ENCODE data around the gene ZNF665. TPM values are rescaled to one million over a fixed set of nuclear protein-coding genes. Genes with fewer than 3 reads are reported as not detected.

The ZNF665 gene
- total RNA-seq, 1 donor from 2014 or later: 4.4 TPM

GRCh38 chr19:53140351-53140750 is 52.8 kb downstream of the ZNF665 start:
- Mint-ChIP-seq H3K4me1 (ENCODE audit: low read depth, unreplicated experiment) (no peaks in the 10 kb centered on the region), H3K36me3 (ENCODE audit: low read depth, unreplicated experiment) (peaks cover 51% of the 10 kb centered on the region), H3K27ac (ENCODE audit: unreplicated experiment) (no peak overlapping the region), H3K9me3 (ENCODE audit: unreplicated experiment) (peaks cover 59% of the 10 kb centered on the region), H3K4me3 (ENCODE audit: unreplicated experiment) (no peak overlapping the region), H3K27me3 (ENCODE audit: low read depth, unreplicated experiment) (no peaks in the 10 kb centered on the region)
- Histone ChIP-seq H3K79me2 (ENCODE audit: insufficient read depth, low read length) (no peaks in the 10 kb centered on the region), H4K20me1 (ENCODE audit: insufficient read depth, low read length) (no peaks in the 10 kb centered on the region), H3K4me1 (ENCODE audit: insufficient read depth, low read length) (no peaks in the 10 kb centered on the region), H3K4me3 (ENCODE audit: insufficient read depth, low read depth, low read length) (no peak overlapping the region), H3K4me2 (ENCODE audit: low read length) (no peak overlapping the region), H3K9ac (ENCODE audit: low read length) (no peak overlapping the region), H2AFZ (ENCODE audit: low read depth, low read length) (no peak overlapping the region), H3K27me3 (ENCODE audit: insufficient read depth, low read length) (no peaks in the 10 kb centered on the region), H3K9me3 (ENCODE audit: insufficient read depth, low read depth, low read length) (peaks cover 49% of the 10 kb centered on the region), H3K36me3 (ENCODE audit: insufficient read depth, low read length) (peaks cover 19% of the 10 kb centered on the region), H3K27ac (ENCODE audit: low read depth, low read length) (no peak overlapping the region)
- TF ChIP-seq EZH2 (IDR thresholded peaks at IDR 0.05; ENCODE audit: insufficient read depth, low read length): no peak
- TF ChIP-seq CTCF (IDR thresholded peaks at IDR 0.05; ENCODE audit: insufficient read depth, low read depth, low read length): no peak
- FAIRE-seq: no peak
- no peak for DNase-seq (ENCODE audit: low read depth)

- no peak overlapping the region for H3K27ac Mint-ChIP-seq (ENCODE audit: unreplicated experiment)
- no peaks in the 10 kb centered on the region for H3K79me2 ChIP-seq (ENCODE audit: insufficient read depth, low read length)
- peaks cover 19% of the 10 kb centered on the region for H3K36me3 Mint-ChIP-seq (ENCODE audit: low read depth, unreplicated experiment)
- no peak overlapping the region for H3K9ac ChIP-seq (ENCODE audit: low read length)
- H3K4me2 ChIP-seq (ENCODE audit: low read length): no peak overlapping the region
- no peaks in the 10 kb centered on the region for H3K27me3 Mint-ChIP-seq (ENCODE audit: low read depth, unreplicated experiment)
- H3K4me1 ChIP-seq (ENCODE audit: insufficient read depth, low read length): no peaks in the 10 kb centered on the region
- H3K4me3 Mint-ChIP-seq (ENCODE audit: unreplicated experiment): no peak overlapping the region
- no peak overlapping the region for H2AFZ ChIP-seq (ENCODE audit: low read depth, low read length)
- peaks cover 7% of the 10 kb centered on the region for H3K4me1 Mint-ChIP-seq (ENCODE audit: low read depth, unreplicated experiment)
- peaks cover 4% of the 10 kb centered on the region for H3K36me3 ChIP-seq (ENCODE audit: insufficient read depth, low read length)
- FAIRE-seq (no peak), DNase-seq (ENCODE audit: low read depth) (no peak)
- H3K27ac ChIP-seq (ENCODE audit: low read depth, low read length): no peak overlapping the region
- no peaks in the 10 kb centered on the region for H4K20me1 ChIP-seq (ENCODE audit: insufficient read depth, low read length)
- H3K9me3 Mint-ChIP-seq (ENCODE audit: unreplicated experiment): peaks cover 37% of the 10 kb centered on the region
- TF ChIP-seq CTCF (IDR thresholded peaks at IDR 0.05; ENCODE audit: insufficient read depth, low read depth, low read length) (no peak), EZH2 (IDR thresholded peaks at IDR 0.05; ENCODE audit: insufficient read depth, low read length) (no peak)
- peaks cover 30% of the 10 kb centered on the region for H3K9me3 ChIP-seq (ENCODE audit: insufficient read depth, low read depth, low read length)
- H3K4me3 ChIP-seq (ENCODE audit: insufficient read depth, low read depth, low read length): no peak overlapping the region
- H3K27me3 ChIP-seq (ENCODE audit: insufficient read depth, low read length): no peaks in the 10 kb centered on the region
Observed at GRCh38 chr19:53136432-53136831, 56.7 kb downstream of the ZNF665 start.

- Histone ChIP-seq H3K4me1 (ENCODE audit: insufficient read depth, low read length) (no peaks in the 10 kb centered on the region), H3K27me3 (ENCODE audit: insufficient read depth, low read length) (no peaks in the 10 kb centered on the region), H3K36me3 (ENCODE audit: insufficient read depth, low read length) (no peaks in the 10 kb centered on the region), H3K4me3 (ENCODE audit: insufficient read depth, low read depth, low read length) (peak within 1 kb of the TSS; percentile 58), H4K20me1 (ENCODE audit: insufficient read depth, low read length) (no peaks in the 10 kb centered on the region), H3K79me2 (ENCODE audit: insufficient read depth, low read length) (no peaks in the 10 kb centered on the region), H3K9me3 (ENCODE audit: insufficient read depth, low read depth, low read length) (no peaks in the 10 kb centered on the region), H2AFZ (ENCODE audit: low read depth, low read length) (peak within 1 kb of the TSS; percentile 79), H3K9ac (ENCODE audit: low read length) (peak within 1 kb of the TSS; percentile 46), H3K27ac (ENCODE audit: low read depth, low read length) (no peak within 1 kb of the TSS), H3K4me2 (ENCODE audit: low read length) (peak within 1 kb of the TSS; percentile 83)
- no peak for TF ChIP-seq CTCF (IDR thresholded peaks at IDR 0.05; ENCODE audit: insufficient read depth, low read depth, low read length)
- TF ChIP-seq EZH2 (IDR thresholded peaks at IDR 0.05; ENCODE audit: insufficient read depth, low read length): no peak
- DNase-seq (ENCODE audit: low read depth) (peak; percentile 54), FAIRE-seq (no peak)
- Mint-ChIP-seq H3K27ac (ENCODE audit: unreplicated experiment) (peak within 1 kb of the TSS; percentile 11), H3K9me3 (ENCODE audit: unreplicated experiment) (peaks cover 13% of the 10 kb centered on the region), H3K27me3 (ENCODE audit: low read depth, unreplicated experiment) (no peaks in the 10 kb centered on the region), H3K4me3 (ENCODE audit: unreplicated experiment) (peak within 1 kb of the TSS; percentile 90), H3K36me3 (ENCODE audit: low read depth, unreplicated experiment) (peaks cover 8% of the 10 kb centered on the region), H3K4me1 (ENCODE audit: low read depth, unreplicated experiment) (peaks cover 9% of the 10 kb centered on the region)
Observed at GRCh38 chr19:53132141-53132991, 60.8 kb downstream of the ZNF665 start, which contains the start of gene ZNF415. Gene ZNF415 (minus strand): TSS chr19:53132910. CDS start chr19:53122676, 10,234 bp downstream.
